Gastroesophageal sphincter (tissue), 4 donors: ENCODE results near the gene TRABD. TPM values are rescaled to one million over a fixed set of nuclear protein-coding genes. Genes with fewer than 3 reads are reported as not detected.

Source experiments
- ATAC-seq: fragments of 150-250 bp; one replicate; pipeline ENCODE4 v1.9.1; 2016; ENCODE audit warnings: mild to moderate bottlenecking, moderate library complexity
- H3K27ac ChIP-seq, 4 donors: fragments of 200-600 bp; sonication (generic) in 3 of 4; 1 replicate in 3 of 4; 2 replicates in 1 of 4; pipeline ENCODE4 v1.5.1; 2016 to 2019
- H3K27me3 ChIP-seq: fragments of 200-600 bp; sonication (generic); one replicate; pipeline ENCODE4 v1.5.1; 2019
- H3K36me3 ChIP-seq, 2 donors: fragments of 200-600 bp; sonication (generic); one replicate each; pipeline ENCODE4 v1.5.1; 2019; ENCODE audit warnings: control low read depth in 1 of 2
- H3K4me1 ChIP-seq, 3 donors: fragments of 200-600 bp; sonication (generic); 1 replicate in 2 of 3; 2 replicates in 1 of 3; pipeline ENCODE4 v1.5.1; 2016 to 2019; ENCODE audit warnings: control low read depth in 2 of 3
- H3K4me3 ChIP-seq, 2 donors: fragments of 200-600 bp; sonication (generic); one replicate each; pipeline ENCODE4 v1.5.1; 2019; ENCODE audit warnings: mild to moderate bottlenecking in 1 of 2, moderate library complexity in 1 of 2
- H3K9me3 ChIP-seq, 3 donors: fragments of 200-600 bp; sonication (generic); one replicate each; pipeline ENCODE4 v1.5.1; 2017 to 2019; ENCODE audit warnings: control low read depth in 2 of 3
- CTCF ChIP-seq, 4 experiments: fragments of 200-600 bp in 2 of 4; fragments of 450-650 bp in 2 of 4; sonication (generic) in 1 of 4; IDR thresholded peaks; one replicate each; pipeline ENCODE4 v1.5.1; 2017 to 2019; ENCODE audit warnings: antibody characterized with exemption in 4 of 4, mild to moderate bottlenecking in 2 of 4, moderate library complexity in 2 of 4
- EP300 ChIP-seq: sonication (generic); formaldehyde crosslinking; IDR thresholded peaks from one replicate; pipeline ENCODE4 v1.6.1; 2017; ENCODE audit warnings: antibody characterized with exemption, mild to moderate bottlenecking
- POLR2A ChIP-seq, 2 donors: fragments of 450-650 bp; IDR thresholded peaks; one replicate each; pipeline ENCODE4 v1.6.1; 2017; ENCODE audit warnings: antibody characterized with exemption in 2 of 2, mild to moderate bottlenecking in 2 of 2, moderate library complexity in 1 of 2
- POLR2AphosphoS5 ChIP-seq: sonication (generic); formaldehyde crosslinking; IDR thresholded peaks from one replicate; pipeline ENCODE4 v1.6.1; 2017; ENCODE audit warnings: antibody characterized with exemption
- WGBS, 2 donors: methylation state at CpG; one replicate each; pipeline ENCODE4 v1.1.5; 2018; ENCODE audit warnings: low coverage in 1 of 2; 5-methylcytosine and 5-hydroxymethylcytosine counted together
- total RNA-seq, 4 donors: library from RNA; depleted of rRNA; stranded (reverse); fragments of >200 nt; gene quantifications; one replicate each; pipeline ENCODE4 v1.1.0, GENCODE V29; 2016

TRABD gene
- total RNA-seq, 4 donors from 2014 or later, result 15.7 to 22.0 (median 19.0) TPM

DNA sequence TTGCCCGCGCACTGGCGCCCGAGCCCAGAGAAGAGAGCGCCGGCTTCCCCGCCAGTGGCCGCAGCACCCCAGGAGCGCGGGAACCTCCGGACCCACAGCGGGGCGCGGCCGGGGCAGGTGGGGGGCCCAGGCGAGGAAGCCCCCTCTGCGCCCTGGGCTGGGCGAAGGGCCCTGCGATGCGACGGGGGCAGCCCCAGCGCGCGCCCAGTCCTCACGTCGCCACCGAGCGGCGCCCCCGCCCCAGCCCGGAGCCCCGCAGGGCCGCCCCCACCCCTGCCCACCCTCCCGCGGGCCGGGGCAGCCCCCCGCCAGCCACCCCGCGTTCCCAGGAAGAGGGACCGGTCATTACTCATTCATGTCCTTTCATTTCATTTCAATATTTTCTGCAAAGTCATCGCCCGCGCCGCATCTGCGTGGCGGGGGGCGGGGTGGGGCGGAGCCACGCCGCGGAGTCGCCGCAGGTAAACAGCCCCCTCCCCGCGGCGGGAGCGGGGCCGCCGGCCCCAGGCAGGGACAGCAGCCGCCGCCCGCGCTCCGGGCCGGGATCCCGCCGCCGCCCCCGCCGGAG, 15.9 kb upstream of the TRABD start:
- peaks cover 64% of the 10 kb centered on the region for H3K27me3 ChIP-seq
- H3K4me1 ChIP-seq, result peaks cover 0 to 19% (median 4%) of the 10 kb centered on the region in 3 donors
- ATAC-seq, result peak; percentile 34
- no peaks in the 10 kb centered on the region for H3K36me3 ChIP-seq
- peak overlapping the region; percentile 11 to 58 for H3K4me3 ChIP-seq
- no CpG with 5 or more reads among the region's 70 CpGs for WGBS, 2 donors
- no peaks in the 10 kb centered on the region for H3K9me3 ChIP-seq
- TF ChIP-seq CTCF (IDR thresholded peaks at IDR 0.05), result no peak
- no peak for TF ChIP-seq EP300
- TF ChIP-seq POLR2AphosphoS5, result no peak
- TF ChIP-seq POLR2A (IDR thresholded peaks at IDR 0.05), result no peak
- no peak overlapping the region for H3K27ac ChIP-seq

- no CpG with 5 or more reads among the region's 105 CpGs for WGBS, 2 donors
- Histone ChIP-seq H3K36me3 (no peaks in the 10 kb centered on the region), H3K4me3 (peak within 1 kb of the TSS; percentile 11 to 58), H3K4me1 (peaks cover 0 to 19% (median 4%) of the 10 kb centered on the region in 3 donors), H3K27ac (no peak within 1 kb of the TSS), H3K9me3 (no peaks in the 10 kb centered on the region), H3K27me3 (peaks cover 72% of the 10 kb centered on the region)
- ATAC-seq, result no peak
- TF ChIP-seq POLR2AphosphoS5 (no peak), CTCF (IDR thresholded peaks at IDR 0.05) (no peak), EP300 (no peak), POLR2A (IDR thresholded peaks at IDR 0.05) (no peak)
Observed at GRCh38 chr22:50170453-50171318, 15.0 kb upstream of the TRABD start, which contains the start of gene PANX2. Gene PANX2, plus strand, starts transcription at chr22:50170731. Its CDS starts 0 bp downstream, at chr22:50170731.

DNA sequence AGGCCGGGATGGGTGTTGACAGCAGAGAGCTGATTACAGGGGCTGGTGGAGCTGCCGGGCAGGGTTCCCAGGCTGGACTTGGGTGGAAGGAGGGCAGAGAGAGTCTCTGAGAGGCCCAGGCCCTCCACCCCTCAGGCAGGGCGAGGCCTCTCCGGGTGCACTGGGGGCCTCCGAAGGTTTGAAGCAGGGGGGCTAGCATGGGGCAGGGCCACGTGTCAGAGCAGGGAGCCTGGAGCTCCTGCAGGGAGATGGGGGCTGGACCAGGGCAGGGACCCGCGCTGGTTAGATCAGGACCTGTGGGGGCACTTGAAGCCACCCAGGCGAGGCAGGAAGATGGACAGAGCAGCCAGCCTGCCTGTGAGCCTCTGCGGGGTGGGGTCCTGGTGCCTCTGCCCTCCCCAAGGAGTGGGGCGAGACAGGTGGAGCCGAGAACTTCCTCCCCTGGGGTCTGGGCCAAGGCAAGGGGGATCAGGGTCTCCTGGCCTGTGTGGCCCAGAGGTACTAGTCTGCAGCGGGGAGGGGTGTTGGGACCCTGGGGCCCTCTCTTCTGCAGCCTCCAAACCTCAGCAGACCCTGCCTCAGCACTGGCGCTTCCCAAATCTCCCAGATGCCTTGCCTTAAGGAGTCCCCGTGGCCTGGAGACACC, 14.3 kb upstream of the TRABD start:
- TF ChIP-seq POLR2A (IDR thresholded peaks at IDR 0.05) (no peak), POLR2AphosphoS5 (no peak)
- Histone ChIP-seq H3K36me3 (no peaks in the 10 kb centered on the region), H3K9me3 (no peaks in the 10 kb centered on the region), H3K4me1 (peaks cover 0 to 19% (median 4%) of the 10 kb centered on the region in 3 donors), H3K4me3 (peak overlapping the region in 1 of 2 donors; percentile 58), H3K27ac (no peak overlapping the region), H3K27me3 (peaks cover 79% of the 10 kb centered on the region)
- WGBS, 2 donors, result 10 to 87% methylated on average over 2 to 6 of the region's 15 CpGs
- ATAC-seq, result no peak

- 60 to 74% methylated on average over 1 to 12 of the region's 13 CpGs for WGBS, 2 donors
- Histone ChIP-seq H3K4me1 (peaks cover 0 to 19% (median 4%) of the 10 kb centered on the region in 3 donors), H3K36me3 (no peaks in the 10 kb centered on the region), H3K27ac (no peak overlapping the region), H3K27me3 (peaks cover 85% of the 10 kb centered on the region), H3K4me3 (no peak overlapping the region), H3K9me3 (no peaks in the 10 kb centered on the region)
- no peak for ATAC-seq
- TF ChIP-seq EP300 (no peak), POLR2A (IDR thresholded peaks at IDR 0.05) (no peak), POLR2AphosphoS5 (no peak), CTCF (IDR thresholded peaks at IDR 0.05) (no peak)
Observed at GRCh38 chr22:50171965-50172421, 13.7 kb upstream of the TRABD start.

- Histone ChIP-seq H3K27ac (no peak overlapping the region), H3K4me1 (peaks cover 0 to 19% (median 4%) of the 10 kb centered on the region in 3 donors), H3K36me3 (no peaks in the 10 kb centered on the region), H3K9me3 (no peaks in the 10 kb centered on the region), H3K27me3 (peaks cover 94% of the 10 kb centered on the region), H3K4me3 (no peak overlapping the region)
- WGBS, 2 donors, result 86% methylated on average over 12 of the region's 26 CpGs; no CpG with 5 or more reads in 1 of the 2 donors
- no peak for ATAC-seq
- no peak for TF ChIP-seq POLR2AphosphoS5
- TF ChIP-seq CTCF (IDR thresholded peaks at IDR 0.05), result no peak
- TF ChIP-seq EP300, result no peak
- TF ChIP-seq POLR2A (IDR thresholded peaks at IDR 0.05), result no peak
Observed at GRCh38 chr22:50173311-50173982, 12.3 kb upstream of the TRABD start.
